ENCODE data around the gene P4HA2. TPM values are rescaled to one million over a fixed set of nuclear protein-coding genes. Genes with fewer than 3 reads are reported as not detected.
A peak's percentile ranks its signal among the peaks of the same experiment; 100 is the strongest.

P4HA2 gene
- total and polyA plus RNA-seq, 9 of the 15 experiments (the other 6 are each of a cell fraction or from before 2014, with no cell fraction given): 9.6 to 50.0 (median 12.7) TPM

DNA sequence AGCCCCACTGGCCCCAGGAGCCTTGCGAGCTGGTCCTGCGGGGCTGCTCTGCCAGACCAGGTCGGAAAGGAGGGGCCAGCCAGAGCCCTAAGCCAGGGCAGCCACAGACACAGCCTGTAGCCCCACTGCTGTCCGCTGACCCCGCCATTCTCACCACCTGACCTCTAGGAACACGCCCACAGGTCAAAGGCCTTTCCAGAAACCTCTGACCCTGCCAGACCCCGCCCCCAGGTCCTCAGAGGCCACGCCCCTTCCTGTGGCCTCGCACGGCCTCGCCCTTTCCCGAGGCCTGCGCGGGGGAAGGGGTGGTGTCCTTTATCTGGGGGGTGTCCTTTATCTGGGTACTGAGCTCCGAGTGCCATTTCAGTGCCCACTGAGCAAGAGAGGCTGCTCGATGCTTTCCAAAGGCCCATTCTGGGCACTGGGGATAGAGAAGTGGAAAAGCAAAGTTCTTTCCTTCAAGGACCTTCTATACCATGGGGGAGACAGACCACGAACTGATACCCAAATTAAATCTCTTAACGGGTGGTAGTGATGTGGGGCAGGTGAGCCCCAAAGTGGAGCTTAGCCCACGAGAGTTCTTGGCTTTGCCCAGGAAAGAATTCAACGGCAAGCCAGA, 46.5 kb downstream of the P4HA2 start (continued):
- TF ChIP-seq HDAC2 (IDR thresholded peaks at IDR 0.05): no peak
- no peak for TF ChIP-seq NR4A1 (CRISPR knock-in tag; IDR thresholded peaks at IDR 0.05)
- TF ChIP-seq NR4A1 (tag; IDR thresholded peaks at IDR 0.05): peak; percentile 75; the same call in 1 of the 2 replicates
- TF ChIP-seq THRAP3 (IDR thresholded peaks at IDR 0.05; ENCODE audit: borderline replicate concordance): no peak
- peak; percentile 69 for TF ChIP-seq ETV1 (tag; conservative IDR thresholded peaks at IDR 0.05; ENCODE audit: low read depth)
- TF ChIP-seq, protein P1, sequence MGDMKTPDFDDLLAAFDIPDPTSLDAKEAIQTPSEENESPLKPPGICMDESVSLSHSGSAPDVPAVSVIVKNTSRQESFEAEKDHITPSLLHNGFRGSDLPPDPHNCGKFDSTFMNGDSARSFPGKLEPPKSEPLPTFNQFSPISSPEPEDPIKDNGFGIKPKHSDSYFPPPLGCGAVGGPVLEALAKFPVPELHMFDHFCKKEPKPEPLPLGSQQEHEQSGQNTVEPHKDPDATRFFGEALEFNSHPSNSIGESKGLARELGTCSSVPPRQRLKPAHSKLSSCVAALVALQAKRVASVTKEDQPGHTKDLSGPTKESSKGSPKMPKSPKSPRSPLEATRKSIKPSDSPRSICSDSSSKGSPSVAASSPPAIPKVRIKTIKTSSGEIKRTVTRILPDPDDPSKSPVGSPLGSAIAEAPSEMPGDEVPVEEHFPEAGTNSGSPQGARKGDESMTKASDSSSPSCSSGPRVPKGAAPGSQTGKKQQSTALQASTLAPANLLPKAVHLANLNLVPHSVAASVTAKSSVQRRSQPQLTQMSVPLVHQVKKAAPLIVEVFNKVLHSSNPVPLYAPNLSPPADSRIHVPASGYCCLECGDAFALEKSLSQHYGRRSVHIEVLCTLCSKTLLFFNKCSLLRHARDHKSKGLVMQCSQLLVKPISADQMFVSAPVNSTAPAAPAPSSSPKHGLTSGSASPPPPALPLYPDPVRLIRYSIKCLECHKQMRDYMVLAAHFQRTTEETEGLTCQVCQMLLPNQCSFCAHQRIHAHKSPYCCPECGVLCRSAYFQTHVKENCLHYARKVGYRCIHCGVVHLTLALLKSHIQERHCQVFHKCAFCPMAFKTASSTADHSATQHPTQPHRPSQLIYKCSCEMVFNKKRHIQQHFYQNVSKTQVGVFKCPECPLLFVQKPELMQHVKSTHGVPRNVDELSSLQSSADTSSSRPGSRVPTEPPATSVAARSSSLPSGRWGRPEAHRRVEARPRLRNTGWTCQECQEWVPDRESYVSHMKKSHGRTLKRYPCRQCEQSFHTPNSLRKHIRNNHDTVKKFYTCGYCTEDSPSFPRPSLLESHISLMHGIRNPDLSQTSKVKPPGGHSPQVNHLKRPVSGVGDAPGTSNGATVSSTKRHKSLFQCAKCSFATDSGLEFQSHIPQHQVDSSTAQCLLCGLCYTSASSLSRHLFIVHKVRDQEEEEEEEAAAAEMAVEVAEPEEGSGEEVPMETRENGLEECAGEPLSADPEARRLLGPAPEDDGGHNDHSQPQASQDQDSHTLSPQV (IDR thresholded peaks at IDR 0.05): peak; percentile 89
- TF ChIP-seq HDAC1 (IDR thresholded peaks at IDR 0.05): 0 out of 4 replicates have a peak, but pooled peaks of 1 of the 2 experiments have one; percentile 21
- TF ChIP-seq, protein P2, sequence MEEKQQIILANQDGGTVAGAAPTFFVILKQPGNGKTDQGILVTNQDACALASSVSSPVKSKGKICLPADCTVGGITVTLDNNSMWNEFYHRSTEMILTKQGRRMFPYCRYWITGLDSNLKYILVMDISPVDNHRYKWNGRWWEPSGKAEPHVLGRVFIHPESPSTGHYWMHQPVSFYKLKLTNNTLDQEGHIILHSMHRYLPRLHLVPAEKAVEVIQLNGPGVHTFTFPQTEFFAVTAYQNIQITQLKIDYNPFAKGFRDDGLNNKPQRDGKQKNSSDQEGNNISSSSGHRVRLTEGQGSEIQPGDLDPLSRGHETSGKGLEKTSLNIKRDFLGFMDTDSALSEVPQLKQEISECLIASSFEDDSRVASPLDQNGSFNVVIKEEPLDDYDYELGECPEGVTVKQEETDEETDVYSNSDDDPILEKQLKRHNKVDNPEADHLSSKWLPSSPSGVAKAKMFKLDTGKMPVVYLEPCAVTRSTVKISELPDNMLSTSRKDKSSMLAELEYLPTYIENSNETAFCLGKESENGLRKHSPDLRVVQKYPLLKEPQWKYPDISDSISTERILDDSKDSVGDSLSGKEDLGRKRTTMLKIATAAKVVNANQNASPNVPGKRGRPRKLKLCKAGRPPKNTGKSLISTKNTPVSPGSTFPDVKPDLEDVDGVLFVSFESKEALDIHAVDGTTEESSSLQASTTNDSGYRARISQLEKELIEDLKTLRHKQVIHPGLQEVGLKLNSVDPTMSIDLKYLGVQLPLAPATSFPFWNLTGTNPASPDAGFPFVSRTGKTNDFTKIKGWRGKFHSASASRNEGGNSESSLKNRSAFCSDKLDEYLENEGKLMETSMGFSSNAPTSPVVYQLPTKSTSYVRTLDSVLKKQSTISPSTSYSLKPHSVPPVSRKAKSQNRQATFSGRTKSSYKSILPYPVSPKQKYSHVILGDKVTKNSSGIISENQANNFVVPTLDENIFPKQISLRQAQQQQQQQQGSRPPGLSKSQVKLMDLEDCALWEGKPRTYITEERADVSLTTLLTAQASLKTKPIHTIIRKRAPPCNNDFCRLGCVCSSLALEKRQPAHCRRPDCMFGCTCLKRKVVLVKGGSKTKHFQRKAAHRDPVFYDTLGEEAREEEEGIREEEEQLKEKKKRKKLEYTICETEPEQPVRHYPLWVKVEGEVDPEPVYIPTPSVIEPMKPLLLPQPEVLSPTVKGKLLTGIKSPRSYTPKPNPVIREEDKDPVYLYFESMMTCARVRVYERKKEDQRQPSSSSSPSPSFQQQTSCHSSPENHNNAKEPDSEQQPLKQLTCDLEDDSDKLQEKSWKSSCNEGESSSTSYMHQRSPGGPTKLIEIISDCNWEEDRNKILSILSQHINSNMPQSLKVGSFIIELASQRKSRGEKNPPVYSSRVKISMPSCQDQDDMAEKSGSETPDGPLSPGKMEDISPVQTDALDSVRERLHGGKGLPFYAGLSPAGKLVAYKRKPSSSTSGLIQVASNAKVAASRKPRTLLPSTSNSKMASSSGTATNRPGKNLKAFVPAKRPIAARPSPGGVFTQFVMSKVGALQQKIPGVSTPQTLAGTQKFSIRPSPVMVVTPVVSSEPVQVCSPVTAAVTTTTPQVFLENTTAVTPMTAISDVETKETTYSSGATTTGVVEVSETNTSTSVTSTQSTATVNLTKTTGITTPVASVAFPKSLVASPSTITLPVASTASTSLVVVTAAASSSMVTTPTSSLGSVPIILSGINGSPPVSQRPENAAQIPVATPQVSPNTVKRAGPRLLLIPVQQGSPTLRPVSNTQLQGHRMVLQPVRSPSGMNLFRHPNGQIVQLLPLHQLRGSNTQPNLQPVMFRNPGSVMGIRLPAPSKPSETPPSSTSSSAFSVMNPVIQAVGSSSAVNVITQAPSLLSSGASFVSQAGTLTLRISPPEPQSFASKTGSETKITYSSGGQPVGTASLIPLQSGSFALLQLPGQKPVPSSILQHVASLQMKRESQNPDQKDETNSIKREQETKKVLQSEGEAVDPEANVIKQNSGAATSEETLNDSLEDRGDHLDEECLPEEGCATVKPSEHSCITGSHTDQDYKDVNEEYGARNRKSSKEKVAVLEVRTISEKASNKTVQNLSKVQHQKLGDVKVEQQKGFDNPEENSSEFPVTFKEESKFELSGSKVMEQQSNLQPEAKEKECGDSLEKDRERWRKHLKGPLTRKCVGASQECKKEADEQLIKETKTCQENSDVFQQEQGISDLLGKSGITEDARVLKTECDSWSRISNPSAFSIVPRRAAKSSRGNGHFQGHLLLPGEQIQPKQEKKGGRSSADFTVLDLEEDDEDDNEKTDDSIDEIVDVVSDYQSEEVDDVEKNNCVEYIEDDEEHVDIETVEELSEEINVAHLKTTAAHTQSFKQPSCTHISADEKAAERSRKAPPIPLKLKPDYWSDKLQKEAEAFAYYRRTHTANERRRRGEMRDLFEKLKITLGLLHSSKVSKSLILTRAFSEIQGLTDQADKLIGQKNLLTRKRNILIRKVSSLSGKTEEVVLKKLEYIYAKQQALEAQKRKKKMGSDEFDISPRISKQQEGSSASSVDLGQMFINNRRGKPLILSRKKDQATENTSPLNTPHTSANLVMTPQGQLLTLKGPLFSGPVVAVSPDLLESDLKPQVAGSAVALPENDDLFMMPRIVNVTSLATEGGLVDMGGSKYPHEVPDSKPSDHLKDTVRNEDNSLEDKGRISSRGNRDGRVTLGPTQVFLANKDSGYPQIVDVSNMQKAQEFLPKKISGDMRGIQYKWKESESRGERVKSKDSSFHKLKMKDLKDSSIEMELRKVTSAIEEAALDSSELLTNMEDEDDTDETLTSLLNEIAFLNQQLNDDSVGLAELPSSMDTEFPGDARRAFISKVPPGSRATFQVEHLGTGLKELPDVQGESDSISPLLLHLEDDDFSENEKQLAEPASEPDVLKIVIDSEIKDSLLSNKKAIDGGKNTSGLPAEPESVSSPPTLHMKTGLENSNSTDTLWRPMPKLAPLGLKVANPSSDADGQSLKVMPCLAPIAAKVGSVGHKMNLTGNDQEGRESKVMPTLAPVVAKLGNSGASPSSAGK (IDR thresholded peaks at IDR 0.05): peak; percentile 77
- TF ChIP-seq ZBTB7A (IDR thresholded peaks at IDR 0.05; ENCODE audit: borderline replicate concordance, control insufficient read depth, low read depth, low read length): peak; percentile 60; the same call in 1 of the 2 replicates
- TF ChIP-seq RB1 (IDR thresholded peaks at IDR 0.05; ENCODE audit: low read depth): 0 out of 2 replicates have a peak, but pooled peaks have one; percentile 33
- TF ChIP-seq POLR2G (IDR thresholded peaks at IDR 0.05; ENCODE audit: low read depth, low read length): peak; percentile 85
- TF ChIP-seq GATAD2A (IDR thresholded peaks at IDR 0.05): 0 out of 2 replicates have a peak, but pooled peaks have one; percentile 27

Data from K562 (cell line).